ENCODE data around the gene C10orf71.

Gene C10orf71

DNA sequence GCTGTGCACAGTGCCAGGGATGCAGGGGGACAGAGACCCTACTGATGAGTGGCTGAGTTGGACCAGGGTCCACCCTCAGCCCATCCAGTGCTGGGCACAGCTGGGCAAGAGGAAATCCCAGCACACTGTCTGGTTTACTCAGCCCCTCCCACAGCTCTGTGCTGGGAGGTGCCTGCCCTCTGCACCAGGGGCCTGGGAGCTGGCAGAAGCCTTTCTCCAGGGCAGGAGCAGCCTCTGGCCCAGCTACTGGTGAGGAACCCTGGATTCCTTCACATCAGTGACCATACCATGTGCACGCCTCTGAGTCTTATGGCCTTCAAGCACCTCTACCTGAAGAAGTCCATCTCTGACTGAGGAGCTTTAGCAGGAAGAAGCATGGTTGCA lies 25.9 kb upstream of the C10orf71 start:
- no peak for DNase-seq

DNA sequence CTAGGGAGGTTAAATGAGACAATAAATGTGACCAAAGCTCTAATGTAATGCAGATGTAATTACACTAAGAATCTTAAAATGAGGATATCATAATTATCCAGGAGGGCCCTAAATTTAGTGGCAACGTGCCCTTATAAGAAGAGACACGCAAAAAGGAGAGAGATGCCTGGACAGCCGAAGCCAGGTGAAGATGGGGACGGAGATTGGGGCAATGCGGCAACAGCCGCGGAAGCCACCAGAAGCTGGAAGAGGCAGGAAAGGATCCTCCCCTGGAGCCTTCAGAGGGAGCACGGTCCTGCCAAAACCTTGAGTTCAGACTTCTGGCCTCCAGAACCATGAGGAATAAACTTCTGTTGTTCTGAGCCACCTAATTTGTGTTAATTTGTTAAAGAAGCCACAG lies 25.3 kb upstream of the C10orf71 start:
- DNase-seq = no peak

DNA sequence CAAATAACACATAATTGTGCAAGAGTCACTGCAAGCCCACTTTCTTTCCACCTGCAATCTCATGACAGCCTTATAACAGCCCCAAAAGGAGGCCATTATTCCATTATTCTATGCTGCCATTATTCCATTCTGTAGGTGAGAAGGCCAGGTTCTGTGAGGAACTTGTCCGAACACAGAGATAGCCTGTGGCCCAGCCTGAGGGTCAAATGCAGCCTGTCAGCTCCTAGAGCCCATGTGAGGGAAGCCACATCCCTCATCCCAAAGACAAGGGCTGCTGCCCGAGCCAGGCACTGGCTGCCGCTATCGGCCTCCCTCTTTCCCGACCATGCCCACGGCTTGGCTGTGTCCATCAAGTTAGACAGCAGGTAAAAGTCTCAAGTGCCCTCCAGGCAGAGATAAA lies 24.1 kb upstream of the C10orf71 start:
- DNase-seq = no peak

DNA sequence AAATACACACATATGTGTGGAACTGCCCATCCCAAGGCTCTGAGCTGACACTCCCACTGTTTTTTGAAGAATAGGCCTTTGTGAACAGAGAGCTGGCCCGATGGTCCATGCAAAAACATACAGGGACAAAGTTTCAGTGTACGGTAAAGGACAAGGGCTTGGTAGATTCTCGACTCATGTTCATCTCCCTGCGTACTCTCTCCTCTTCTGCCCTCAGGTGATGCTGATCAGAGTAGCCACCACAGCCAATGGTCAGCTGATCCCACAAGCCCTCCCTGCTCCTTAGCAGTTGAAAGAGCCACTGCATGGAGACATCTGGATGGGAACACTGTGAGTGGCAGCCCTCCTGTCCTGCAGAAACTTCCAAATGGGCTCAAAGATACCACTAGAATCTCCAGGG lies 23.1 kb upstream of the C10orf71 start:
- no peak for DNase-seq

DNA sequence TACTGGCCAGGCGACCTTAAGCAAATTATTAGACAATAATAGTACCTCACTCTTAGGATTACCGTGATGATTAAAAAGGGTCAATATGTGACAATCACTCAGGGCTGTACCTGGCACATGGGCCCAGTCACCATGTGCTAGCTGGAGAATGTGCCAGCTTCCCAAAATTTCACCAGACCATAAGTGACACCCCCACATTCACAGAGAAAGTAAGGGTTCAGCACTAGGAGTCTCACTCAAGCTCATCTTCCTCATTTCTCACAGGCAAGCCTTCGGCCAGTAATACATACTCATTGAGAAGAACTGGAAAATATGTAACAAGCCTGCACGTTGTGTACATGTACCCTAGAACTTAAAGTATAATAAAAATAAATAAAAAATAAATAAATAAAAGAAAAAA lies 22.4 kb upstream of the C10orf71 start:
- DNase-seq = no peak

DNA sequence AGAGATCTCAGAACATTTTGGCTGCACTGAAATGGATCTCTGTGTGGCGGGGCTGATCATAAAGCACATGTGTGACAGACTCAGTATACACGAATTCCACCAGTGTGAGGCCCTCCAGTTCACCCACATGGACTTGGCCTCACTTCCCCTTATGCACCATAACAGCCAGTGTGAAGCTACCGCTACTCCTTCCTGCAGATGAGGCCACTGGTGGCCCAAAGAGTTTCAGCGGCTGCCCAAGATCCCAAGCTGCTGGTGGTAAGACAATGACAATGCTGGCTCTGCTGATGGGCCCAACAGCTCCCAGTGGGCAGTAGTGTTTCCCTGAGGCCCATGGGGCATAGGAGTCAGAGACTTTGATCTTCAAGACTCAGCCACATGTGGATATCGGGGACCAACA lies 21.0 kb upstream of the C10orf71 start:
- DNase-seq = no peak

DNA sequence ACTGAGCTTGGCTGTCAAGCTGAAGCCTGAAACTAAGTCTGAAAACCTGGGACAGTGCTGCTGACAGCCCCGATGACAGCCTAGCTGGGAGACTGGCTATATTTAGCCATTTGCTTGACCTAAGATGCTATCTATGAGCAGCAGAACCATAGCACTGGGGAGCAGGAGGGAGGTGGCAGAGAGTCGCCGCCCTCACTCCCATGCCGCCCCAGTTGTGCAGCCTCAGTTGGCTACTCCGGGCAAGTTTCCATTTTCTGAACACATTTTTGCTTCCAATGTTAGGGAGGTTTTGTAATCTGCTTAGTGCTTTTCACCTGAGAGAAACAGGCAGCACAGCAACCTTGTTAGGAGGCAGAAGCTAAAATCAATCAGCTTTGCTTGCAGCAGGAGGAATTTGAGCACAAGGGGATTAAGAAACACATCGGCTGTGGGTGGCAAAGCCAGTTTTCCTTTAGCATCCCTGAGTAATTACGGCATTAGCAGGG lies 20.4 kb upstream of the C10orf71 start:
- no peak for DNase-seq

DNA sequence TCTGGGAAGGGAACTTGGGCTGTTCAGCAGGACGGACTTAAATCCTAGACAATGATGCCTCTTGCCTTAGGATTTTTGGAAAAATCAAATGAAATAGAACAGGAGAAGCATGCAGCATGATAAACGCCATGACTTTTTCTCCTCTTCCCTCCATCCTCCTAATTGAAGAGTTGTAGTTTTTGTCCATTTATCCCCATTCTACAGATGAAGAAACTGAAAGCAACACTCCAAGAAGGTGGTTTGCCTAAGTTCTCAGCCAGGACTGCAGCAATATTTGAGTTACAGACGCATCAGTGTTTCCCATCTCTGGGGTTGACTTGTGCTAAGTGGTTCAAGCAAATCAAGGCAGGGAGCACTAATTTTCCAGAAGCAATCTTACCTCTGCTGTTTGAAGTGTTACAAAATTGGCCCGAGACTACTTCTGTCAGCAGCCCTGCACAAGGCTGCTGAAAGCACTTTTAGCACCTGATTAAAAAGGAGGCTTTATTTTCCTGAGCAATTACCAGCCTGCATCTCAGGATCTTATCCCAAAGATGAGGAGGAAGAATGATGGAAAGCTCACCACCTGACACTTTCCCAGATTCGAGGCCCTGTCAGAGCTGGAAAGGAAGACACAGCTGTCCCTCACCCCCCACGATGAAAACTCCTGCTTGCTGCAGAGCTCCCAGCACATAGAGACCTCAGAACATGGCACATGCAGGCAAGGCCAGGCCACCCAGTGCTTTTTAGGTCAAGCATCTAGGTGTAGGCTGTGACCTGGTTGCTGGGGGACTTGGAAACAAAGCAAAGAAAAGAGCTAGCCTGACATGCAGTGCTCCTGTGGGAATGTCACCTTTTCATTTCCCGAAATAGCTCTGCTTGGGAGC lies 19.7 kb upstream of the C10orf71 start:
- no peak for DNase-seq

DNA sequence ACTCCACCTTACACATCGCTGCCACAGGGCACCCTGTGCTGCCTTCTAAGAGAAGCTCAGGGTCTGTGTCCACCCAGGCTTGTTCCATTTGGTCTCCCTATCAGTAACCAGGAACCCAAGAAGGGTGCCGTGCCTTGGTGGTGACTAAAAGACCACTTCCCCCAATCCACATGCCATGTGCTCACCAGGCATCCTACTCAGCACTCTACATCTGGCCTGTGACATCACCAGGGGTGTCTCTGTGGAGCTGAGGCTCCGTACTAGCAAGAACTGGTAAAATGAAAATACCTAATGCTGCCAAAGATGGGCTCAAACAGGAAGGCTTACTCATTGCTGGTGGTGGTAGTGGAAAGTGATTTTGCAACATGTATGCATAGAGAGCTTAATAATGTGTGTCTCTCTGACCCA lies 19.0 kb upstream of the C10orf71 start:
- DNase-seq = peak; percentile 69

DNA sequence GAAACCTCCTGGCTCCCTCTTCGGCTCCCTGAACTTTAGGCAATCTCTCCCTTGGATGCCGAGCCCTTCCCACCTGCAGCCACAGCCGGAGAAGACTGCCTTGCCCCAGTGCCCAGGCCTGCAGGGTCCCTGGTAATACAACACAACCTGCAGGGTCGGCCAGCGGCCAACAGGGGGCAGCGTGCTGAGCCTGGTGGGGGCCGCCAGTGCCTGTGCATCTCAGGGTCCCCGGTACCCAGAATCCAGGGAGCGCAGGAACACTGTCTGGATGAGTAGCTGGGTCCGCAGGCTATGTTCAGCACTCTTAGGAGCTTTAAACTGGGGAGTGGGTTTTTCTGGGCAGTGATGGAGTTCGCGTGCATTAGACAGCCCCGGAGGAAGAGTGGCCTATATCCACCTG lies 17.5 kb upstream of the C10orf71 start:
- no peak for DNase-seq

DNA sequence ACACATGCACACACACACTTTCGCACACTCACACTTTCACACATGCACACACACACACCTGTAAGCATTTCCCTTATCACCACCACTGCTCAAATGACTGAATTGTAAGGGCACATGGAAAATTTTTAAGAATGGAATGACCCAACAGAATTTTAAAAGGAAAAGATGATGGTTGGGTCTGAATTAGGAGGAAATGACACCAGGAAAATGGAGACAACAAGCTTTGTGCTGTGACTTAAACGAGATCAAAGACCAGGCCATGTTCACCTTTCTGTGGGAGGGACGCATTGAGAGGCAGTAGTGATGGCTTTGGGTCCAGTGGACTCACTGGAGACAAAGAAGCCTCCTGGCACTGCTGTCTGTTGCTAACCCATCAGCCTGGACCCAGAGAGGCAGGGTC lies 16.7 kb upstream of the C10orf71 start:
- DNase-seq = no peak

DNA sequence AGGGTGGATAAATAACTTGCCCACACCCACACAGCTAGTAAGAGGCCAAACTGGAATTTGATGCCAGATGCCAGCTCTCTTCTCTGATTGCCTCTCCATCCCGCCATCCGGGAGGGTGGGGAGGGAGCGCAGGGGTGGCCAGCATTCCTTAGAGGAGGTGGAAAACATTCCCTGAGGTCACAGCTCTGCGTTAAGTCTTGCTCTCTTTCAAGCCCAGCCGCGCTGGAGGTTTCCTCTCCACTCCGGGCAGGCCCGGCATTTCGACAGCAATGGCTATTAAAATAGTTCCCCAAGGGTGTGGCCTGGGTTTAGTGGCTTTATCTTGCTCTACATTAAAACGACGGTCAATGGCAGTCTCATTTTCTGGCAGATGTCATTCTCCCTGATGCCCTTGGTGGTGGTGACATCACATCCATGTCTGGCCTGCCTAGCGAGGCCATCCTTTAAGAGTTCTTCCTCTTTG lies 16.1 kb upstream of the C10orf71 start:
- DNase-seq = no peak

DNA sequence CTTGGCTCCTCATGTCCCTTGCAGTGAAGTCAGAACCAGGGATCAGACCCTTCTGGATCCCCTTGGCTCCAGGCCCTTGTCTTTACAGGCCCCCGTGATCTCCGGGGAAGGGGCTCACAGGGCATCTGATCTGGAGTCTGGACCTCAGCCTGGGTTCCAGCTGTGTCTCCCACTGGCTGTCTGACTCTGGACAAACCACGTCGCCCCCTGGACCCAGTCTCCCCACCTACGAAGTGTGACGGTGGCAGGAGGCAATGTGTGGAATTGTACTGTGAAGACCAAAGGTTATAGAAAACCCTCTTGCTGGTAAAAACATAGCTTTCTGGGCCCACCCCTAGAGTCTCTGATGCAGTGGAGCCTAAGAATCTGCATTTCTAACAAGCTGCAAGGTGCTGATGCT lies 15.5 kb upstream of the C10orf71 start:
- DNase-seq = no peak

DNA sequence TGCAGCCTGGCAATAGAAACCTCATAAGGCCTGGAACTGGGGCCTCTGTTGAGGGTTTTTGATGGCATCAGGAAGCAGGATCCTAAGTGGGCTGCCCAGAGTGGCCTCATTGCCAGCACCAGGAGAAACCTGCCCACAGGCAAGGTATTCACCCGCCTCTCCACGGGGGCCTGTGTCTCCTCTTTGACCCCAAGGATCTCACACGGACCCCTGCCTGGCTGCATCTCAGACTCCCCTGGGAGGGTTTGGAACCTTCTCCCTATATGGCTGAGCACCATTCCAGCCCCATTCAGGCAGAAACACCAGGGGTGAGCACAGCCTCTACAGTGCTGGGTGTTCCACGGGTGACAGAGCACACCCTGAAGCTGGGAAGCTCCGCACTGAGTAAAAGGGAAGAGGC lies 14.6 kb upstream of the C10orf71 start:
- DNase-seq = no peak

DNA sequence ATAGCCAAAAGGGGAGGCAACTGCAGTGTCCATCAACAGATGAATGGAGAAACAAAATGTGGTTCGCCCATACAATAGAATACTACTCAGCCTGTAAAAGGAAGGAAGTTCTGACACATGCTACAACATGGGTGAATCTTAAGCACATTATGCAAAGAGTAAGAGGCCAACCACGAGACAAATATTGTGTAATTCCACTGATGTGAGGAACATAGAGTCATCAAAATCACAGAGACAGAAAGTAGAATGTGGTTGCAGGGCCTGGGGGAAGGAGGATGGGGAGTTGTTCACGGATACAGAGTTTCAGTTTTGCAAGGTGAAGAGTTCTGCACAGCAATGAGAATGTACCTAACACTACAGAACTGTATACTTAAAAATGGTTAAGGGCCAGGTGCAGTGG lies 13.7 kb upstream of the C10orf71 start:
- no peak for DNase-seq

DNA sequence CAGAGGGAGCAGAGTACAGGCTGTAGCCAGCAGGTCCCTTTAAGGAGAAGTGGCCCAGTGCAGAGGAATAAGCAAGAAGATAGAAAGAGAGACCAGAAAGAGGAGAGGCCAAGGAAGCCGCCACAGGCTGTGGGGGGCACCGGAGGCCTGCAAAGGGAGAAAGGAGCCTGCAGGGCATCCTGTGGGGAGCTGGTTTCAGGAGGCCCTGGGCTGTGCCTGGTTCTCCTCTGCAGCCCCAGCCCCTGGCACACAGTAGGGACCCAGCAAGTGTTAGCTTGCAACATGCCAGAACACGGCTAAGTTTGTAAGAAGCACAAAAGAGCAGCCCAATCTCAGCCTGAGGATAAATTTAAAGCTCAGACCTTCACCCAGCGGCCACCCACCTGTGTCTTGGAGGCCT lies 12.3 kb upstream of the C10orf71 start:
- DNase-seq = no peak

DNA sequence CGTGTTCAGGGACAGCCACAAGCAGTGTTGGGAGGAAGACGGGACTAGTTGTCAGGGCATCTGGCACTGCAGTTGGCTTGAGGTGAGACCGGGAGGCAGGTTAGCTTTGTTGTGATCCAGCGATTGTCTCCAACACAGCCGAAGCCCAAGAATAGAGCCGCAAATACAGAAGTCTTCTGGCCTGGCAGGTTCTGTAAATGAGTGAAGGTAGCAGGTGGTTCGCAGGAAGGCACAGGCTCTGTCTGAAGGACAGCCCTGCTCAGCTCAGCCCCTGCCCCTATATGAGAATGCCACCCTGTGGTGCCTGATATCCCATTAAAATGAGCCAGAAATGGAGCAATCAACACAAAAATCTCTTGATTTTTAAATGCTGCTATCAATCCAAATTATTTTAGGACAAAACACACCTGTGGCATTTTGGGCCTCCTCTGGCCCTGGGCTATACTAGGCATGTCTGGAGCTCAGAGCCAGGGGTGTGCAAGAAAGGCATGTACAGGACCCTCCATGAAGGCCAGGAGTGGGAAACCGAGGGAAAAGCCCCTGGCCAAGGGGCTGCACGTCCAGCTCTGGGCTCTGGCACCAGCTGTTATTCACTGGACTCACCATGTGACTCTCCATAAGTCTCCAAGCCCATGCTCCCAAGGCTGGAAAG lies 11.2 kb upstream of the C10orf71 start:
- DNase-seq = no peak

DNA sequence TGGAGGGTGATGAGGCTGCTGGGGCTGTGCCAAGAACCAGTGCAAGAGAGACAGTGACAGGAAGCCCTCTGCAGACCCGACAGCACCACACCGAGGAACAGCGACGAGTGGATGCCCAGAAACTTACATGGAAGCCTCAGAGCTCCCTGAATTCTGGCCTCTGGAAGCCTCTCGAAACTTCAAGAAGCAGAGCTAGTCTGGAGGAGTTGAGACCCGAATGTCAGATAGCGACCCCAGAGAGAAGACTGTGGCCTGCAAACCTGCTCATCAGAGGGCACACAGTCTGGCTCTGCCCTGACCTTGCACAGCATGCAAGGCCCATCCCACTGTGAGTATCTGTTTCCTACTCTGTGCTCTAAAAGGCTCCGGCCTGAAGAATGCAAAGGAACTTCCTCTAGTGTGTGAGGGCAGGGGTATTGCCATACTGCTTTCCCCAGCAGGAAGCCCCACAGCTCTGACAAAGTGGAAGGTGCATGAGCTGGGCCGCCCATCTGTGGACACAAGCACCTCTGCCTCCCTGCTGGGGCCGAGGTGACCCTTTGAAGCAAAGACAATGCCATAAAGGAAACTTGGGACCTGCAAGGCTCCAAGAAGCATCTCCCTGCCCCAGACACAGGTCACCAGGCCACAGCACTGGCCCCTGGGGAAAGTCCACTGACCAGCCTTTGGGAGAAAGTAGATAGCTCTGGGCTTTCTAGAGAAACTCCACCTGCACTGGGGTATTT lies 10.5 kb upstream of the C10orf71 start:
- DNase-seq = no peak

DNA sequence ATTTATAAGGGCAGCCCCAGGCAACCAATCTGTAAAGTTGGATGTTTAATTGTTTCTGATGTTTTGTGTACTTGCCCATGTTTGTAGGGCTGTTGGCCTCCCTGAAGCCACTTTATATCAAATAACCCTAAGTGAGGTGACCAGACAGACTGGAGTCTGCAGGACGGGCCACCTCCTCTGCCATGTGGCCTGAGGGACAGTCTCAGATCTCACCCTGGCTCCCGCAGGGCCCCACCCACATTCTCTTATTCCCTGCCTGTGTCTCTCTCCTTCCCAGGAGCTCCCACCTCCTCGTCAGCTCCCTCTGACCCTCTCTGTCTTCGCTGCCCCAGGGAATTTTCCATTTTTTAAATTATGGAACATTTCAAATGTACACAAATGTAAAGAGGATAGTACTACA lies 9.5 kb upstream of the C10orf71 start:
- DNase-seq = no peak

DNA sequence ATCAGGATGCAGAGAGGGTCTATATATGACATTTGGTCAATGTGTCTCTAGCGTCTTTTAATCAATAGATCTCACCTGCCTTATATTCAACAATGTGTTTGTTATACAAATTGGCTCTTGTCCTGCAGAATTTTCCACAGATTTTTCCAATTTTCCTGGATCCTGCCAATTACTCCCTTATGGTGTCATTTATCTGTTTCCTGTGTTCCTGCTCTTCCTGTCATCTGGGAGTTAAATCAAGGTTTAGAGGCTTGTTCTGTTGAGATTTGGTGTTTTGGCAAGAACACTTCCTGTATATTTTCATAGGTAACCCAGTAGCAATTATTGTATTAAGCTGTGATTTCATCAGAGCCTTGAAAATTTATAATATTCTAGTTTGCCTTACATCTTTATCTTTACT lies 8.8 kb upstream of the C10orf71 start:
- no peak for DNase-seq

DNA sequence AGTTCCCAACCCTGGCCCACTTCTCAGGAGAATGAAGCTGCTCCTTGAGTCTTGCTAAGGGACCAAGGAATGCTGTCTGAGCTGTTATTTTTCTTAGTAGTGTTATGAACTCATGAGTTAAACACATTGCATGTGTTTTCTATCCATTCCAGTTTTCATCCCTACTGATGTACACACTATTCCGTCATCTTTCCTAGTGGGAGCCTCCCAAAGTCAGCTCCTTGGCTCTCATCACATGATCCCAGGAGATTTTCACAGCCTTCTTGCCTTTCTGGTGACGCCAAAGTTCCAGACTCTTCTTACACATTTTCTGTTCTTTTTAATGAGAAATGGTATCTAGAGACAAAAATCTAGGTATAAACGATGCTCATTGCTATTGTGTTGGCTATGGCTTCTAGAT lies 8.4 kb upstream of the C10orf71 start:
- no peak for DNase-seq

DNA sequence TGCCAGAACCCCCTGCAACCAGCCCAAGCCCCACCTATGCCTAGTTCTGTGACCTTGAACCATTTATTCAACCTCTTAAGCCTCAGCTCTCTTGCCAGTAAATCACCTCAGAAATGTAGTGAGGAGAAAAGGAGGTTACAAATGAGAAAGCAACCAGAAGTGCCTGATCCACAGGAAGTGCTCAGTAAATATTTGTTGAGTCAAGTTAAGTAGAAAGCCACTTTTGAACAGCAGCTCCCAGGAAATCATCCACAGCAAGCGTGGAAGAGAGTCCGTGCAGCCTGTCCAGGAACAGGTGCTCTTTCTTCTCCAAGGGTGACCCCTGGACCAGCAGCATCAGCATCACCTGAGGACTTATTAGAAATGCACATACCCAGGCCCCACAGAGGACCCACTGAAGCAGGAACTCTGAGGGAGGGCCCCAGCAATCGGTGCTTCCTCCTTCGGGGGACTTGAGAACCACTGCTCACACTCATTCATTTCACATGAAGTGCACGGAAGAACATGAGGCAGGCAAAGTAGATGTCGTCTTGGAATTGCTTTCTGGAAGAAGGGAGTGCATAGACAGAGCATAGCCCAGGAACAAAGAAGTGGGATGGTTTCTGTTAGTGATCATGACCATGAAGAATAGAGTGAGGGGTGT lies 6.3 kb upstream of the C10orf71 start:
- no peak for DNase-seq

DNA sequence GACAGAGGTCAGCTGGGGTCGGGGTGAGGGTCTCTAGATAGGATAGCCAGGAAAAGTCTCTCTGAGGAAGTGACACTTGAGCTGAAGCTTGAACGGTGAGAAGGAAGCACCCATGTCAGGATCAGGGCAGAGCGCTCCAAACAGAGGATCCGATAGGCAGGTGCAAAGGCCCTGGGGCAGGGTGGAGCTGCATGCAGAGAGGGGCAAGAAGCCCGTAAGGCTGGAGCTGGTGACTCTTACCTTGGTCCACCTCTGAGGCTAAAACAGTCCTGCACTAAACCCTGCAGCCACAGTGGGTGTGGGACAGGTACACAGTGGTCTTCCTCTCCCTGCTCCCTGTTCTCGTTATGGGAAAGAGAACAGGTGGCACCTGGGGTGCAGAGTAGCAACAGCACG lies 5.8 kb upstream of the C10orf71 start:
- DNase-seq = no peak

Measured in EL (cell line).